GM06990 (cell line): ENCODE results near the gene BAZ2A.

Experiments
- DNase-seq: peaks from one replicate; pipeline ENCODE4 v3.0.0-alpha.2; 2011; ENCODE audit not compliant: insufficient read length; ENCODE audit errors: extremely low read depth
- H3K27me3 ChIP-seq: replicated peaks from 2 replicates; pipeline ENCODE4 v1.6.0; 2011; ENCODE audit warnings: low read length; ENCODE audit not compliant: control insufficient read depth, insufficient read depth
- H3K36me3 ChIP-seq: 2 replicates; pipeline ENCODE4 v1.5.1; 2011; ENCODE audit warnings: low read length; ENCODE audit not compliant: control insufficient read depth, insufficient read depth
- H3K4me3 ChIP-seq: replicated peaks from 2 replicates; pipeline ENCODE4 v1.5.1; 2011; ENCODE audit warnings: low read depth, mild to moderate bottlenecking, control low read depth, low read length
- CTCF ChIP-seq: IDR thresholded peaks from 2 replicates; pipeline ENCODE4 v1.5.1; 2011; ENCODE audit warnings: low read length, control low read depth, mild to moderate bottlenecking, inconsistent platforms; ENCODE audit not compliant: insufficient read depth, poor library complexity, severe bottlenecking

BAZ2A gene

GRCh38 chr12:56546680-56547079 is 83.4 kb downstream of the BAZ2A start:
- H3K27me3 ChIP-seq: no peaks in the 10 kb centered on the region
- no peak for TF ChIP-seq CTCF
- DNase-seq: no peak
- no peaks in the 10 kb centered on the region for H3K36me3 ChIP-seq
- no peak overlapping the region for H3K4me3 ChIP-seq
